DMS53 (cell line): Measurements from ENCODE around the gene CD200R1L.
A peak's percentile ranks its signal among the peaks of the same experiment; 100 is the strongest.
"Not testable (repeated sequence)": the region's sequence is repeated elsewhere in the genome, so short reads cannot be mapped to it uniquely, and the experiment has no call there.

Experiments used
- DNase-seq: peaks from one replicate; lab custom pipeline; 2025; lab: John Stamatoyannopoulos, UW

Gene CD200R1L

DNA sequence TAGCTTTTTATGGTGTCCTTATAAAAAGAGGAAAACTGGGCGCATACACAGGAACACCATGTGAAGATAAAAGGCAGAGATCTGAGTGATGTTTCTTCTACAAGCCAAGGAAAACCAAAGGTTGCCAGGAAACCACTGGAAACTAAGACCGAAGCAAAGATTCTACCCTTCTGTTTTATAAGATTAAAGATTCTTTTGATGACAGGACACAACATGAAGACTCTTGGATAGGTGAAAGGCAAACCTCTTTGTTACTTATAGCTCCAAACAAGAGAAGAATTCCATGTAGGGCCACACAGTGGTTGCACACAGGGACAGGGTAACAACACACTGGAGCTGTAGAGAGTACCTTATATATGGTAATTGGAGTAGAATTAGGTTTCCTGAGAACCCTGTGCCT lies at the start of gene CD200R1L:
Gene CD200R1L (minus strand): TSS at position 101 of the 400 bp plus-strand sequence. CDS start 17,497 bp downstream, outside the sequence.
- DNase-seq: no peak

GRCh38 chr3:112894258-112894657 lies 47.6 kb upstream of the CD200R1L start:
- DNase-seq: peak; percentile 56

DNA sequence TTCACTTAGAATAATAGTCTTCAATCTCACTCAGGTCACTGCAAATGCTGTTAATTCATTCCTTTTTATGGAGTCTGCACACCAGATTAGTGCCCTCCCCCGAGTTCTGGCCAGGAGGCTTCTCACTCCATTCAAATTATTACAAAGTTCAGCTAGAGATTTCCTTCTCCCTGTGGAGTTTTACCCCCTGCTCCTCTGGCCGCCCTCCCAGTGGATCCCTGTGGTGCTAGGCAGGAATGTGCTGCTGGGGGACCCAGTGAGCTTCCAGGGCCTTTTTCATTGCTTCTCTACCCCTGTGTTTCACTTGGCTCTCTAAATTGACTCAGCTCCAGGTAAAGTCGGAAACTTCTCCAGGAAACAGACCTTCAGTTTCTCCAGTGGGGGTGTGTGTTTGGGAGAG lies 42.7 kb upstream of the CD200R1L start:
- DNase-seq: no peak

GRCh38 chr3:112888381-112889085 lies 41.9 kb upstream of the CD200R1L start:
- no peak for DNase-seq

DNA sequence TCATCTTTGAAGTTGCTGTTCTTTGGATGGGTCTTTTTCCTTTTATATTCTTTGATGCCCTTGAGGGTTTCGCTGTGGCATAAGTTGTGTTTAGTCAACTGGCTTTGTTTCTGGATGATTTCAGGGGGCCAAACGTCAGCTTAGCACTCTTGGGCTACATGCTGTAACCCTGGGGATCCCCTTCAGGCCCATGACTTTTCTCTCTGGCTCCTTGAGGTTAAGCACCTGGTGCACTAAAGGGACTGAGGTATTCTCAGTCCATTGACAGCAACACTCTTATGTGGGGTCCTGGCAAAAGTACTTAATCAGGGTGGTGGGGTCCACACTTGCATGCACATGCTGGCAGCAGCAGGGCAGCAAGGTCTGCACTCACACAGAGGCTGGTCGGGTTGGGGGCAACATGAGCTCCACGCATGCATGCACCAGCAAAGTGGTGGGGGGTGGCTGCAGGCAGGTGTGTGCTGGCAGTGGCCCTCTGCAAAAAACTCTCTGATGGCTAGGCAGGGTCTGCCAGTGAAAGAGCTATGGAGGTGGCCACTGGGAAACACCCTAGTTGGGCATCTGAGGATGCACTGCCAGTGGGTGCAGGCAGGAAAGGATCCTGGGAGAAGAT lies 38.1 kb upstream of the CD200R1L start:
- DNase-seq: no peak

GRCh38 chr3:112881891-112882290 lies 35.2 kb upstream of the CD200R1L start:
- DNase-seq: no peak

- DNase-seq: no peak
Measured at GRCh38 chr3:112875561-112875960, 28.9 kb upstream of the CD200R1L start.

DNA sequence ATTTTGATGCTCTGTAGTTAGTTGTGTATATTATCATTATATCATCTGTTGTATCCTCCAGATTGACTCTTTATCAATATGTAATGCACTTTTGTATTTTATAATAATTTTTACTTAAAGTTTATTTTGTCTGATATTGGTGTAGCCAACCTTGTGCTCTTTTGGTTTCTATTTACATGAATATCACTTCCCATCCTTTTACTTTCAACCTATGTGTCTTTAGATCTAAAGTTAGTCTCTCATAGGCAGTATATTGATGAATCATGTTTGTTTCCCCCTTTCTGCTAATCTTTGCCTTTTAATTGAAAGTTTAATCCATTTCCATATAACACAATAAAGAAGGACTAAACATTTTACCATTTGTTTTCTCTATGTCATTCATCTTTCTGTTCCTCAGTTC lies 28.1 kb upstream of the CD200R1L start:
- DNase-seq: no peak

DNA sequence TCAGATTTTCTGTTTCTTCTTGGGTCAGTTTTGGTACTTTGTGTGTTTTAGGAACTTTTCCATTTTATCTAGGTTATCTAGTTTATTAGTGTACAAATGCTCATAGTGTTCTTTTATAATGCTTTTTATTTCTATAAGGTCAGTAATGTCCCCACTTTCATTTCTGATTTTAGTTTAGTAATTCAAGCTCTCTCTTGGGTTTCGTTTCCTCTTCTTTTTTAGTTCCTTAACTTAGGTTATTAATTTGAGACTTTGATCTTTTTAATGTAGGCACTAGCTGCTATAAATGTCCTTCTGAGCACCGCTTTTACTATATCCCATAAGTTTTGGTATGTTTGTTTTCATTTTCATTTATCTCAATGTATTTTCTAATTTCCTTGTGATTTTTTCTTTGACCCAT lies 27.0 kb upstream of the CD200R1L start:
- DNase-seq: no peak

DNA sequence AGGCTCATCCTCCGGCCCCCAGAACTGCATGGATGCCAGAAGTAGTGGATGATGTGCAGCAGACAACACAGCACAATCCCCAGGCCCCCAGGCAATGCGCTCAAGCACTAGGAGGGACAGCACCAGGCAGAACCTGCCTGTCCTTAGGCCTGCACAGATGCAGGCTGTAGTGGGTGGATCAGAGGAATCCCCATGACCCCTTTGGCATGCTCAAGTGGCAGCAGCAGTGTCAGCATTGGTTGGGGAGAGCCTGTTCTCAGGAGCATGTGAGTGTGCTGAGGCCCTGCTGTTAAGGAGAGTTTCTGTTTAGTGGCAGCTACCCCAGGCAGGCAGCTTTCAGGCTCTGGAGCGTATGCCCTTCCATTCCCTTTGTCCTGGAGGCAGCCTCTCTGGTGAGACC lies 25.1 kb upstream of the CD200R1L start:
- DNase-seq: no peak

GRCh38 chr3:112865757-112866156 lies 19.1 kb upstream of the CD200R1L start:
- no peak for DNase-seq

- no peak for DNase-seq
Measured at GRCh38 chr3:112860898-112861297, 14.2 kb upstream of the CD200R1L start.

GRCh38 chr3:112858410-112859069 lies 11.9 kb upstream of the CD200R1L start:
- DNase-seq: no peak

GRCh38 chr3:112857526-112857925 lies 10.9 kb upstream of the CD200R1L start:
- no peak for DNase-seq

GRCh38 chr3:112856537-112856936 lies 9.9 kb upstream of the CD200R1L start:
- no peak for DNase-seq

- no peak for DNase-seq
Measured at GRCh38 chr3:112855883-112856282, 9.2 kb upstream of the CD200R1L start.

DNA sequence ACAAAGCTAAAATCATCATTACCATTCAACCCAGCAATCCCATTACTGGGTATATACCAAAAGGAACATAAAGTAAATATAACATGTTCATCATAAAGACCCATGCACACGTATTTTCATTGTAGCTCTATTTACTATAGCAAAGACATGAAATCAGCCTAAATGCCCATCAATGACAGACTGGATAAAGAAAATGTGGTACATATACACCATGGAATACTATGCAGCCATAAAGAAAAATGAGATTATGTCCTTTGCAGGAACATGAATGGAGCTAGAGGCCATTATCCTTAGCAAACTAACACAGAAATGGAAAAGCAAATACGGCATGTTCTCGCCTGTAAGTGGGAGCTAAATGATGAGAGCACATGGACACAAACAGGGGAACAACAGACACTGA lies 8.4 kb upstream of the CD200R1L start:
- not testable (repeated sequence) for DNase-seq

DNA sequence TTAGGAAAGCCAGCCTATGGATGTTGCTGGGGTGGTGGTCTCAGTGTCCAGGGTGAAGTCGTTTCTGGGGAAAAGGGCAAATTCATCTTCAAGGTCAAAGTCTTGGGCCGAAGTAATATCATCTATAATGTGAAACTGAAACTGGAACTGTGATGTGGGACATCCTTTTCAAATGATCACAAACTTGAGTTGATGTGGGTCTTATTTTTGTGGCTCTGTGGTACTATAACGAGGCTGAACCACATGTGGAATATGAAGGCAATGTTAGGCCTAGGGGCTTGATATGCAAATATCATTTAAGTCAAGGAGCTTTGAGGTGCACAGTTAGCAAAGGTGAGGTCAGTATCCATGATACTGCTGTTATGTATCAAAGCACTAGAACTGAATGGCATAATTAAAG lies 1.5 kb upstream of the CD200R1L start:
- no peak for DNase-seq

DNA sequence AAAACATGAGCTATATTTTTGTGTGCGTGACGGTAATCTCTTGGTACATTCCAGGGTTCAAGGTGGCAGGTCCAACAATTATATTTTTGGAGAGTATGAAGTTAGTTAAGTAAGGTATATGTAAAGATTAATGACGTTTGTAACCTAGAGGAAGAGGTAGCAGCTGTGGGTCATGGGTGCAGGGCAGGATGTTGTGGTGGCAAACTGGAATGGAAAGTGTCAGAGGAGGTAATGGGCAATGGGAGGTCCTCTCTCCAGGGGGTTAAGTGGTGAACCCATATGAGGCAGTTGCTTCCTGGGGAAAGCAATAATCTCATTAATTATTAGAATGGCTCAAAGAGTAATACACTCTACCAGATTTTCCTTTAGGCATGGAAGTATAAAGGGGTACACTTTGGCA lies 1.0 kb upstream of the CD200R1L start:
- no peak for DNase-seq

DNA sequence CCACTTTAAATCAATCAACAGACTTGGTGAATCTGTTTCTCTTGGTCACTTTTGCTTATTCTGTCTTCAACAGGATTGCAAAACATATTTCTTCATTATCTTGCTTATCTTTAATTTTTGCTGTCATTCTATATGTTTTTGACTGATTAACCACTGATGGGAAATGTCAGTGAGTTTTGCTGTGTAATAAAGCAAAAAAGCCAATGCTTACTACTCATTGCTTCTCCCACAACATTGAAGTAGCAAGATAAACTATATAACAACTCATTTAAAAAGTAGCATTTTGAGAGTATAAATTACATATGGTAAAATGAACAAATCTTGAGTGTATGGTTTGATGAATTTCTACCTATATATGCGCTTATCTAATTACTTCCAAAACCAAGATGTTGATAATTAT lies 892 bp downstream of the CD200R1L start:
- no peak for DNase-seq

- DNase-seq: peak; percentile 1
Measured at GRCh38 chr3:112829046-112829445, 17.6 kb downstream of the CD200R1L start.

DNA sequence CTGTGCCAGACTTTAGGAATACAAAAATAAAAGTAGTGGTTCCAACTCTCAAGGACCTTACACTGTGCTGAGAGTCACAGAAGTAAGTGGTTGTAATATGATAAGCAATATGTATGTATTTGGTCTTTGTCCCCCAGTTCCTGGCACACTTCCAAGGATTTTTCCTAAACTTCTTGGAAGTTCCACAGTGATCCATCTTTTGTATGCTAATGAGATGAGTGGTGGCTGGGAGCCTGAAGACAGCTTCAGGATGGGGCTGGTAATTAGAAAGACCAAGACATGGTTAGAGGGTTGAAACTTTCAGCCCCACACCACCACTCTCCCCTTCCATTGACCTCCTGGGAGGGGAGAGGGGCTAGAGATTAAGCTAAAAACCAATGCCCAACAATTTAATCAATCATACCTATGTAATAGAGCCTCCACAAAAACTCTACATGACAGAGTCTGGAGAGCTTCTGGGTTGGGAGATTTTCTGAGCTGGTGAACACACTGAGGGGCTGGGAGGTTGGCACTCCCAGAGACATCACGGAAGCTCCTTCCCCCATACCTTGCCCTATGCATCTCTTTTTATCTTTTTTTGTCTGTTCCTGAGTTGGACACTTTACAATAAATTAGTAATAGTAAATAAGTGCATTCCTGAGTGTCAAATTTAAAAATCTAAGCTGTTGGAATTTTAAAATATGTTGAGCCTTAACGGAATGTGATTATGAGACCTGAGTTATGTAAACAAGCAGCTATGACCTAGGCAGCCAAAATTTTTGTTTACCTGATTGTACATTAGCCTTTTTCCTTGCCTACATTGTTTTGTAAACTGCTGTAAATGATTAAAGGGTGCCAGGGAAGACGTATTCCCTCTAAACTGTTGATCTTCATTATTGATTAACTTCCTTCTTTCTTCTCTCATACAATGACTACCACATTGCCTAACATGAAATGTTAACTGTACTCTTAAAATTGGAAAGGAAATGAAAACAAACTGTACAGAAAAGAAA lies 24.3 kb downstream of the CD200R1L start:
- peak; percentile 32 for DNase-seq
